ENCODE data around the gene FBXW10.
A peak's percentile ranks its signal among the peaks of the same experiment; 100 is the strongest.
"Not testable (repeated sequence)": the region's sequence is repeated elsewhere in the genome, so short reads cannot be mapped to it uniquely, and the experiment has no call there.

The FBXW10 gene

GRCh38 chr17:18755969-18756368 lies 12.1 kb downstream of the FBXW10 start:
- not testable (repeated sequence) for DNase-seq (ENCODE audit: low spot score)

- DNase-seq (ENCODE audit: low spot score) = not testable (repeated sequence)
Observed at GRCh38 chr17:18757368-18758044, 13.7 kb downstream of the FBXW10 start.

DNA sequence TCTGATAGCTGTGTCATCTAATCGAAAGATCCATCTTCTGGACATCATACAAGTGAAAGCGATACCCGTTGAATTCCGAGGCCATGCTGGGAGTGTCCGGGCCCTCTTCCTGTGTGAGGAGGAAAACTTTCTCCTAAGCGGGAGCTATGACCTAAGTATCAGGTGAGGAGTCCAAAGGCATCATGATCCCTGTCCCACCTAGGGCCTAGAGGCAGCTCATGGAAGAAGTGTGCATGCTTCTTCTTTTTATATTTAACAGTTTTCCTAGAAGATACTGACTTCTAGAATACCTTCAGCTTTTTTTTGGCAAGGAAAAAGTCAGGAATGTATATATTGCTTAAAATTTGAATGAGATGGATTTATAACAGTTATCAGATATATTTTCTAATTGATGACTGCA lies 14.5 kb downstream of the FBXW10 start:
- not testable (repeated sequence) for DNase-seq (ENCODE audit: low spot score)

DNA sequence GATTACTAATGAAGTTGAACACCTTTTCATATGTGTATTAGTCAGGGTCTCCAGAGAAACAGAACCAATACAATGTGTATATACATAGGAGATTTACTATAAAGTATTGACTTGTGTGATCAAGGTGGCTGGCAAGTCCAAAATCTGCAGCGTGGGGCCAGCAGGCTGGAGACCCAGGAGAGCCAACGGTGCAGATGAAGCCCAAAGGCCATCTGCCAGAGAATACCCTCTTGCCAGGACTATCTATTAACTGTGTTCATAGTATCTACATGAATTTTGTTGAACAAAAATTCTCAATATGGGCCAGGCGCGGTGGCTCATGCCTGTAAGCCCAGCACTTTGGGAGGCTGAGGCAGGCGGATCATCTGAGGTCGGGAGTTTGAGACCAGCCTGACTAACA lies 16.4 kb downstream of the FBXW10 start:
- not testable (repeated sequence) for DNase-seq (ENCODE audit: low spot score)

DNA sequence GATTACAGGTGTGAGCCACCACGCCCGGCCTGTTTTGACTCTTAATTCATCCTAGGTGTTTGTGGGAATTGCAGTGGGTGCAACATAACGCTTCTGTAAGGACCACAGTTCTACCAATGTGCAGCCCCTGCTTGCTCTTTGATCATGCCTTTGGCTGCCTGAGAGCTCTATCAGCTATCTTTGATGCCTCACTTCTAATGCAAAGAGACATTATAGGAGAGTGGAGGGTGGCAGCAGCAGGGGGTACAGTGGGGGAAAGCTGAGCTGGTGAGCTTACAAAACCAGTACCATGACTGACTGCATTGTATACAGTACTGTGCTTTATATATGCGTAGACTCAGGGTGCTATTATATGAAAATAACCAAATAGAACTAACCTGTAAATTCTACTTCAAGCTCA lies 26.7 kb downstream of the FBXW10 start:
- DNase-seq (ENCODE audit: low spot score) = not testable (repeated sequence)

DNA sequence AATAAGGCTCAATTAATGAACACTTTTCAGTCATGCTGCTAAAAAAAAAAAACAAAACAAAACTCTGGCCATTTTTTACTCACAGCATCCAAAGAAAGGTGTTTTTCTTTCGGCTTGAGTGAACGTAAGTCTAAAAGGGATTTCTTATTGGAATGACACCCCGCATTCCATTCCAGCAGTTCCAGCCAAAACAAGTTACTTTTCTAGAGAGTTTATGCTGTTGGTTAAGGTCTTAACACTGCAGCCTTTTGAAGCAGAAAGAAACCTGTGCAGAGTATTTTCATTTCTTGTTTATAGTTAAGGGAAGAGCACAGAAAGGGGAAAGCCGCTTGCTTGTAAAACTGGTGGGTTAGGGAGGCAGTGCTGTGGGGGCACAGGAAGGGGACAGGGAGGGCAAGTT lies 27.2 kb downstream of the FBXW10 start:
- DNase-seq (ENCODE audit: low spot score) = peak; percentile 8

- no peak for DNase-seq (ENCODE audit: low spot score)
Observed at GRCh38 chr17:18772471-18772870, 28.6 kb downstream of the FBXW10 start.

GRCh38 chr17:18780991-18781718 lies 37.3 kb downstream of the FBXW10 start, which contains the start of gene TVP23B:
TVP23B (plus strand) TSS chr17:18781183; CDS start chr17:18781294, 111 bp downstream.
- peak; percentile 97 for DNase-seq (ENCODE audit: low spot score)

DNA sequence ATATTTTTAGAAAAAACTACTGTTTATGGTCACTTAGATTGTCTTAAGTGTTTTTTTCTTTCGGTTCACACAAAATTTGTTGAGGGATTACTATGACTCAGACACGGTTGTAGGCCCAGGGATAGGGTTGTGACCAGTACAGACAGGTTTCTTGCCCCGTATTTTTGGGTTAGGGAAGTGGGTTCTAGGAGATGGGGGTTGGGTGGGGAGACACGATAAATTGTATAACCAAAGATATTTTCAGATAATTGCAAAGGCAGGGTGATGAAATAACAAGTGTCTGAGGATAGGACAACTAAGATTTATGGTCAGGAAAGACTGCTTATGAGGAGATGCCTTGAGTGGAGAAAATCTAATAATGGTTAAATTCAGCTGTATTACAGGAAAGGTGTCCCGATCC lies 38.0 kb downstream of the FBXW10 start:
- DNase-seq (ENCODE audit: low spot score) = not testable (repeated sequence)

DNA sequence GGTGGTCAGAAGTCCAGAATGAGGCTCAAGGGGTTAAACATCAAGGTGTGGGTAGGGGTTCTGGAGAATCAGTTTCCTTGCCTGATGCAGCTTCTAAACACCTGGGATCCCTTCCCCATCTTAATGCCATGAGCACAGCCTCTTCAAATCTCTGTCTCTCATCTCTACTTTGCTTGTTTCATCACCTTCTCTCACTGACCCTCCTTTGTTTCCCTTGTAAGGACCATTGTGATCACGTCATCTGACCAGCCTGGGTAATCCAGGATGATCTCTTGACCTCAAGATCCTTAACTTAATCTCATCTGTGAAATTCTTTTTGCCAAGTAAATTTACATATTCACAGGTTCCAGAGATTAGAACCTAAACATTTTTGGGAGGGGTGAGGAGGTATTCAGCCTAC lies 42.1 kb downstream of the FBXW10 start:
- not testable (repeated sequence) for DNase-seq (ENCODE audit: low spot score)

- DNase-seq (ENCODE audit: low spot score) = not testable (repeated sequence)
Observed at GRCh38 chr17:18786890-18787289, 43.0 kb downstream of the FBXW10 start.

DNA sequence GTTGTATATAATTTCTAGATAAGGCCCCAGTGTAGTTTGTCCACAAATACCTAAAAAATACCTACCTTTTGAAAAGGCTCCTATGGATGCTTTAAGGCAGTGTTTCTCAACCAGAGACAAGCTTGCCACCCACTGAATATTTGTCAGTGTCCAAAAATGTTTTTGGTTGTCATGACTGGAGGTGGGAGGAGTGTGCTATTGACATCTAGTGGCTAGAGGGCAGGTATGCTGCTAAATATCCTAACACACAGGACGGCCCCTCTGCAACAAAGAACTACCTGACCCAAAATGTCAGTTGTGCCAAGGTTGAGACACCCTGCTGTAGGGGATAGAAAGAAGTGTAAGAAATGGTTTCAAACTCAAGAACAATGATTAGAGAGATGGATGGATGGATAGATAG lies 47.5 kb downstream of the FBXW10 start:
- DNase-seq (ENCODE audit: low spot score) = not testable (repeated sequence)

- not testable (repeated sequence) for DNase-seq (ENCODE audit: low spot score)
Observed at GRCh38 chr17:18794841-18795240, 51.0 kb downstream of the FBXW10 start.

DNA sequence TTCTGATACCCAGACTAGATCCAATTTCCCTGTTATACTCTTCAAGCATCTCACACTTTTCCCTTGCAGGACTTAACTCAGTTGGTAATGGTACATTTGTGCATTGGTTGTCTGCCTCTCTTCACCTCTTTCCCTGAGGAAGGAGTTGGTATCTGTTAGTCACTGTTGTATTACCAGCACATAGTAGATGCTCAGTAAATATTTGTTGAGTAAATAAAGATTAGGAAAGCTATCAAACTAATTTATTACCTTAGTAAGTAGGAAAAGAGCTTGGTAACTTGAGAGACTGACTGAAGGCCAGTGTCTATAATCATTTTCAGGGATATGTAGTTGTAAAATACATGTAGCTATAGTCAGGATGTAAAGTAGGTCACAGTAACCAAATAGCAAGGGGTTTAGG lies 53.0 kb downstream of the FBXW10 start:
- DNase-seq (ENCODE audit: low spot score) = not testable (repeated sequence)

GRCh38 chr17:18803458-18804245 lies 59.8 kb downstream of the FBXW10 start:
- not testable (repeated sequence) for DNase-seq (ENCODE audit: low spot score)

- DNase-seq (ENCODE audit: low spot score) = not testable (repeated sequence)
Observed at GRCh38 chr17:18815924-18816323, 72.1 kb downstream of the FBXW10 start.

- DNase-seq (ENCODE audit: low spot score) = peak; percentile 72
Observed at GRCh38 chr17:18816489-18817371, 72.9 kb downstream of the FBXW10 start.

GRCh38 chr17:18821430-18821829 lies 77.6 kb downstream of the FBXW10 start:
- DNase-seq (ENCODE audit: low spot score) = peak; percentile 22

DNA sequence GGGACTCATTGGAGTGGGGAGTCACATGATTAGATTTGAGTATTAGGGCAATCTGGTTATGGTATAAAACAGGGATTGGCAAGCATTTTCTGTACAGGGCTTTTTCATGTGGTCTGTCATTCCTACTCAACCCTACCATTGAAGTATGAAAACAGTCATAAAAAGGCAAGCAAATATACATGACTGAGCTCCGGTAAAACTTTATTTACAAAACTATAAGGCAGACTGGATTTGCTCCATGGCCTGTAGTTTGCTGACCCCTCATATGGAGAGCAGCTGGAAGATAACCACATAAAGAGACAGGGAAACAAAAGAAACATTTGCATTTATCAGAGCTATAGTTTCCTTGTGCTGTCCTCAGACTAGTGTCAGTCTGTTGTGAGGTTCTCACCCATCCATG lies 83.8 kb downstream of the FBXW10 start:
- DNase-seq (ENCODE audit: low spot score) = not testable (repeated sequence)
